Ovary (tissue), 9 donors: Measurements from ENCODE around the gene LIPC. TPM values are rescaled to one million over a fixed set of nuclear protein-coding genes. Genes with fewer than 3 reads are reported as not detected.

Source experiments
- DNase-seq, 5 donors: peaks; one replicate each; pipeline ENCODE4 v3.0.0-alpha.2; 2019 to 2020
- H3K27ac ChIP-seq, 2 donors: fragments of 200-600 bp; one replicate each; pipeline versions ENCODE4 v1.5.1 to v1.8.0; 2019 to 2022
- H3K27me3 ChIP-seq: fragments of 200-600 bp; one replicate; pipeline ENCODE4 v1.8.0; 2022
- H3K36me3 ChIP-seq: fragments of 200-600 bp; sonication (generic); one replicate; pipeline ENCODE4 v1.5.1; 2019
- H3K4me1 ChIP-seq: one replicate; pipeline ENCODE4 v1.8.1; 2013; ENCODE audit warnings: mild to moderate bottlenecking, moderate library complexity; ENCODE audit not compliant: insufficient read depth
- H3K4me3 ChIP-seq: fragments of 200-600 bp; sonication (generic); one replicate; pipeline ENCODE4 v1.5.1; 2017
- H3K9me3 ChIP-seq, 2 donors: fragments of 200-600 bp in 1 of 2; sonication (generic) in 1 of 2; one replicate each; pipeline versions ENCODE4 v1.5.1 to v1.8.1; 2013 to 2019; ENCODE audit warnings: mild to moderate bottlenecking in 1 of 2, moderate library complexity in 1 of 2
- EP300 ChIP-seq: sonication (generic); formaldehyde crosslinking; IDR thresholded peaks from one replicate; pipeline ENCODE4 v1.6.1; 2017; ENCODE audit warnings: antibody characterized with exemption
- POLR2A ChIP-seq: fragments of 450-650 bp; IDR thresholded peaks from one replicate; pipeline ENCODE4 v1.6.1; 2017; ENCODE audit warnings: antibody characterized with exemption, mild to moderate bottlenecking, moderate library complexity
- whole genome bisulfite sequencing, 3 donors: extraction: QIAGEN DNeasy Blood & Tissue Kit in 1 of 3; methylation state at CpG; one replicate each; pipeline versions ENCODE4 v1.1.5 to v1.1.7; 2013 to 2017; 5-methylcytosine and 5-hydroxymethylcytosine counted together
- intact Hi-C, 4 donors: fragments of 100-400 bp; cut with DNase I; formaldehyde crosslinking; loops; one replicate each; pipeline versions ENCODE4 v1.11.0 to v1.15.1; 2022 to 2023
- polyA plus RNA-seq, 2 donors: library from polyadenylated mRNA; stranded (reverse); fragments of 200-250 nt in 1 of 2; fragments of 350-450 nt in 1 of 2; fragmentation: Illumina TruSeq in 1 of 2; extraction: RNeasy Lipid Tissue Mini Kit (QIAGEN cat#74804) in 1 of 2; gene quantifications; one replicate each; pipeline ENCODE4 v1.2.3, GENCODE V29; 2013 to 2014
- total RNA-seq, 7 donors: library from RNA; depleted of rRNA in 2 of 7; stranded (reverse); fragments of >200 nt in 2 of 7; fragmentation: NEBNext Ultra II Directional in 3 of 7; extraction: Animal tissue kit (Norgen Biotek cat#: 25700) in 3 of 7; gene quantifications; one replicate each; pipeline versions ENCODE4 v1.1.0 to v1.2.4, GENCODE V29; 2016 to 2023
- TF ChIP-seq, protein P1 (sequence below), 3 donors: fragments of 450-650 bp in 2 of 3; fragments of 200-600 bp in 1 of 3; IDR thresholded peaks; one replicate each; pipeline versions ENCODE4 v1.5.1 to v1.8.0; 2016 to 2022; ENCODE audit warnings: antibody characterized with exemption in 3 of 3, mild to moderate bottlenecking in 1 of 3
- donor health status: DM: no; HTN: no; CAD: no; lungs with moderate emphysema.
- donor health status: DM: no; HTN: no; CAD: no.
- donor health status: Bipolar disorder and iron deficiency.
- donor health status: DM: yes; HTN: yes; CAD: no.
- donor health status: DM: no; HTN: no; CAD: no.
- donor health status: DM: yes; HTN: yes; CAD: no.

Gene LIPC
- total and polyA plus RNA-seq, 9 donors = 0.28 to 1.1 (median 0.72) TPM

DNA sequence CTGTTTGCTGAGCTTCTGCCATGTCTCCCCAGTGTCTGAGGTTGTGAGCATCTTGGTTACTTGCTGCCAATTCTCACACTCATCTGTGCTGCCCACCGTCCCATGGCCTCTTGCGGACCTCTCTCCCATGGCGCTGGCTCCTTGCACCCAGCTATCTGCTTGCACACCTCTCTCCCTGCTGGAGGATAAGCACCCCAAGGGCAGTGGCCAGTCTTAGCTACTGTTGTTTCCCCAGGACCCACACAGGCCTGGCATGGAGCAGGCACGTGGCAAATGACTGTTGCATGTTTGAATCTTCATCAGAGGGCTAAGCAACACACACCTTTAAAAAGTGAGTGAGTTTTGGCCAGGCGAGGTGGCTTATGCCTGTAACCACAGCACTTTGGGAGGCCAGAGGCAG is 14.7 kb downstream of the LIPC start:
- Histone ChIP-seq H3K9me3 (no peaks in the 10 kb centered on the region), H3K4me3 (no peak overlapping the region), H3K27ac (no peak overlapping the region), H3K4me1 (no peaks in the 10 kb centered on the region), H3K36me3 (no peaks in the 10 kb centered on the region), H3K27me3 (no peaks in the 10 kb centered on the region)
- TF ChIP-seq, protein P1, sequence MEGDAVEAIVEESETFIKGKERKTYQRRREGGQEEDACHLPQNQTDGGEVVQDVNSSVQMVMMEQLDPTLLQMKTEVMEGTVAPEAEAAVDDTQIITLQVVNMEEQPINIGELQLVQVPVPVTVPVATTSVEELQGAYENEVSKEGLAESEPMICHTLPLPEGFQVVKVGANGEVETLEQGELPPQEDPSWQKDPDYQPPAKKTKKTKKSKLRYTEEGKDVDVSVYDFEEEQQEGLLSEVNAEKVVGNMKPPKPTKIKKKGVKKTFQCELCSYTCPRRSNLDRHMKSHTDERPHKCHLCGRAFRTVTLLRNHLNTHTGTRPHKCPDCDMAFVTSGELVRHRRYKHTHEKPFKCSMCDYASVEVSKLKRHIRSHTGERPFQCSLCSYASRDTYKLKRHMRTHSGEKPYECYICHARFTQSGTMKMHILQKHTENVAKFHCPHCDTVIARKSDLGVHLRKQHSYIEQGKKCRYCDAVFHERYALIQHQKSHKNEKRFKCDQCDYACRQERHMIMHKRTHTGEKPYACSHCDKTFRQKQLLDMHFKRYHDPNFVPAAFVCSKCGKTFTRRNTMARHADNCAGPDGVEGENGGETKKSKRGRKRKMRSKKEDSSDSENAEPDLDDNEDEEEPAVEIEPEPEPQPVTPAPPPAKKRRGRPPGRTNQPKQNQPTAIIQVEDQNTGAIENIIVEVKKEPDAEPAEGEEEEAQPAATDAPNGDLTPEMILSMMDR (IDR thresholded peaks at IDR 0.05) = no peak
- TF ChIP-seq EP300 (no peak), POLR2A (no peak)
- 97 to 98% (median 97%) methylated on average over 5 of the region's 5 CpGs for WGBS, 3 donors
- intact Hi-C loops = no loop called here
- DNase-seq = no peak

DNA sequence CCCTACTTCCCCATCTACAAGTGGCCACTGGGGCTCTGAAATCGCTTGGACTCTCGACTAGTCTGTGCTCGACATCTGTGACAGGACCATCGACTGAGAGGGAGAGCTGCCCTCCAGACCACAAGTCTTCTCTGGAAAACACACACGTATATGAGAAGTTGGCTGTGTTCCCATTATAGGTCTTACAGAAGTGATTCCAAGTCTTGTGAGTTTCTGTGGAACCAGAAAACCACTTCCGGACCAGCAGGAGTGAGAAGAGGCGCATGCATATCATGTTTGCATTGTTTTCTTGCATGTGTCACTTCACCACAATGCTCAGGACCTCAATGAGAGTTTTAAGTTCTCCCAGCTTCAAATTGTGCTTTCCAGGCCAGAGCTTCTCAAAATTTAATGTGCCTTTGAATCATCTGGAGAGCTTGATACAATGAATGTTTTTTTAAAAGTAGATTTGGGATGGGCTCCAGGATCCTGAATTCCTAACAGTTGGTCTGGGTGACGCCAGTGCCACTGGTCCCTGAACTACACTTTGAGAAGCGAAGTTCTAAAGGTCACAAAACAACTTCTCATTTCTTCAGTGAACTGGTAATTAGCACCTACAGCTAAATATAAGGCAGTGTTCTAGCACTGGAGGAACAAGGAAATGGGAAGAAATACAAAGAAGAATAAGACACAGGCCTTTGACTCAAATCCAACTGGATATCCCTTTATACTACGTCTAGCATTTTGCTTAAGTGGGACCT is 15.7 kb downstream of the LIPC start:
- DNase-seq = no peak
- intact Hi-C loops = no loop called here
- Histone ChIP-seq H3K9me3 (no peaks in the 10 kb centered on the region), H3K4me1 (no peaks in the 10 kb centered on the region), H3K4me3 (no peak overlapping the region), H3K27ac (no peak overlapping the region), H3K27me3 (no peaks in the 10 kb centered on the region), H3K36me3 (no peaks in the 10 kb centered on the region)
- TF ChIP-seq, protein P1 (IDR thresholded peaks at IDR 0.05) = no peak
- no peak for TF ChIP-seq EP300
- TF ChIP-seq POLR2A = no peak
- 67 to 82% (median 75%) methylated on average over 10 of the region's 10 CpGs for WGBS, 3 donors

DNA sequence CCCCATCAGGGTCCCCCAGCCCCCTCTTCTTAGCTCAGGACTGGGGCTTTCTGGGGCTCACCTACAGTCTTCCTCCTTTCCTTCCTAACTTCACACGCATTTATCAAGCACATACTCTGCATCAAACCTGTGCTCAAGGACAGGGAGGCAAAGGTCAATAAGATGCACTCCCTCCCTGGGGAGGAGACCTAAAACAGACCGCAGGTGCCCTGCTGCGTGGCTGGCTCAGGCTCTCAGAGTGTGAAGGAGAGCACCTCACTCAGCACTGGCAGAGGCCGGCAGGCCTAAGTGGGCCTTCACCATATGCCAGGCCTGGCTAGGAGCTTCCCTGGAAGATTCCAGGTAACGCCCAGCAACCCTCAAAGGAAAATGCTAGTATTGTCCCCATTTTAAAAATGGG is 16.5 kb downstream of the LIPC start:
- DNase-seq = no peak
- TF ChIP-seq POLR2A = no peak
- TF ChIP-seq, protein P1 (IDR thresholded peaks at IDR 0.05) = no peak
- TF ChIP-seq EP300 = no peak
- Histone ChIP-seq H3K4me1 (no peaks in the 10 kb centered on the region), H3K9me3 (no peaks in the 10 kb centered on the region), H3K4me3 (no peak overlapping the region), H3K36me3 (no peaks in the 10 kb centered on the region), H3K27me3 (no peaks in the 10 kb centered on the region), H3K27ac (no peak overlapping the region)
- 75 to 81% (median 77%) methylated on average over 5 of the region's 5 CpGs for WGBS, 3 donors
- intact Hi-C loops = no loop called here

DNA sequence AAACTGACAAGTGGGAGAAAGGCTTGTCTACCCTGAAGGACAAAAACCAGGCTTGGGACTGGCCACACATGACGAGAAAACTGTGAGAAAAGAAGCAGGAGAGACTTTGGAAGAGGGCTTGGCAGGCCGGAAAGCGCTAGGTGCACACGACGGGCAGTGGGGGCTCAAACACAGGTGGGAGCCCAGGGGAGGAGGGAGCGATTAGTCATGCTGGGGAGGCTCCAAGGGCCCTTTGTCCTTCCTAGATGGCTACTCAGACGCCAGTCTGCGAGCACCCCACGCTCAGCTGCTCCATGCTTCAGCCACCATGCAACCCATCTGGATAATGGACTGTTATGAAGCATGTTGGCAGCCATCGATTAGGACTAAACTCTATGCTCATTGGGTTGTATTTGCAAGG is 17.1 kb downstream of the LIPC start:
- intact Hi-C loops = no loop called here
- no peak for DNase-seq
- 76 to 90% (median 88%) methylated on average over 10 of the region's 10 CpGs for WGBS, 3 donors
- TF ChIP-seq POLR2A (no peak), EP300 (no peak)
- TF ChIP-seq, protein P1 (IDR thresholded peaks at IDR 0.05) = no peak
- Histone ChIP-seq H3K27ac (no peak overlapping the region), H3K36me3 (no peaks in the 10 kb centered on the region), H3K9me3 (no peaks in the 10 kb centered on the region), H3K4me3 (no peak overlapping the region), H3K4me1 (no peaks in the 10 kb centered on the region), H3K27me3 (no peaks in the 10 kb centered on the region)
